ENCODE measurements around the gene TEDC1.

The TEDC1 gene

GRCh38 chr14:105486163-105486973, 4.7 kb upstream of the TEDC1 start, which contains the start of gene CRIP1:
Gene CRIP1, plus strand, starts transcription at chr14:105486886. Its CDS starts 374 bp downstream, at chr14:105487260.
- no peak for DNase-seq

GRCh38 chr14:105486974-105487448, 4.0 kb upstream of the TEDC1 start:
- DNase-seq: no peak

GRCh38 chr14:105487449-105487985, 3.5 kb upstream of the TEDC1 start:
- DNase-seq: no peak

- no peak for DNase-seq
These were observed 2.9 kb upstream of the TEDC1 start for GRCh38 chr14:105487986-105488777.

- no peak for DNase-seq
These were observed 2.1 kb upstream of the TEDC1 start for GRCh38 chr14:105488781-105489541.

- peak; percentile 59 for DNase-seq
These were observed 1.3 kb upstream of the TEDC1 start for GRCh38 chr14:105489542-105490266.

GRCh38 chr14:105490267-105490571, 827 bp upstream of the TEDC1 start:
- DNase-seq: no peak

- no peak for DNase-seq
These were observed 424 bp downstream of the TEDC1 start for GRCh38 chr14:105491366-105491973.

GRCh38 chr14:105492031-105492970, 1.3 kb downstream of the TEDC1 start:
- DNase-seq: no peak

GRCh38 chr14:105492971-105493871, 2.2 kb downstream of the TEDC1 start:
- DNase-seq: no peak

- DNase-seq: no peak
These were observed 3.0 kb downstream of the TEDC1 start for GRCh38 chr14:105493921-105494605.

- DNase-seq: no peak
These were observed 3.5 kb downstream of the TEDC1 start for GRCh38 chr14:105494606-105494929.

GRCh38 chr14:105495101-105495989, 4.3 kb downstream of the TEDC1 start:
- no peak for DNase-seq

- no peak for DNase-seq
These were observed 5.2 kb downstream of the TEDC1 start for GRCh38 chr14:105495990-105496830.

- no peak for DNase-seq
These were observed 6.0 kb downstream of the TEDC1 start for GRCh38 chr14:105496831-105497591.
